Ishikawa (cell line): ENCODE measurements around the gene FDX1.
A peak's percentile ranks its signal among the peaks of the same experiment; 100 is the strongest.

ENCODE experiments used
- CEBPB ChIP-seq: IDR thresholded peaks from 2 replicates; pipeline ENCODE4 v1.6.1; 2012
- CREB1 ChIP-seq: IDR thresholded peaks from 2 replicates; pipeline ENCODE4 v1.6.1; 2012; ENCODE audit warnings: low read depth
- EGR1 ChIP-seq: IDR thresholded peaks from 2 replicates; pipeline ENCODE4 v1.6.1; 2012
- EP300 ChIP-seq: IDR thresholded peaks from 2 replicates; pipeline ENCODE4 v1.6.1; 2012; ENCODE audit warnings: borderline replicate concordance
- FOXM1 ChIP-seq: IDR thresholded peaks from 2 replicates; pipeline ENCODE4 v1.6.1; 2012; ENCODE audit warnings: low read depth, borderline replicate concordance
- NFIC ChIP-seq: IDR thresholded peaks from 2 replicates; pipeline ENCODE4 v1.6.1; 2012
- RAD21 ChIP-seq: IDR thresholded peaks from 2 replicates; pipeline ENCODE4 v1.6.1; 2012; ENCODE audit warnings: low read depth
- TAF1 ChIP-seq: IDR thresholded peaks from 2 replicates; pipeline ENCODE4 v1.6.1; 2012; ENCODE audit warnings: low read depth, mild to moderate bottlenecking
- TCF12 ChIP-seq: IDR thresholded peaks from 2 replicates; pipeline ENCODE4 v1.6.1; 2012; ENCODE audit warnings: low read depth
- TEAD4 ChIP-seq: IDR thresholded peaks from 2 replicates; pipeline ENCODE4 v1.6.1; 2012
- YY1 ChIP-seq: IDR thresholded peaks from 2 replicates; pipeline ENCODE4 v1.6.1; 2012; ENCODE audit warnings: low read depth
- ZBTB7A ChIP-seq: IDR thresholded peaks from 2 replicates; pipeline ENCODE4 v1.6.1; 2012; ENCODE audit warnings: low read depth
- TF ChIP-seq, protein P1 (sequence below): IDR thresholded peaks from 2 replicates; pipeline ENCODE4 v1.6.1; 2012
- TF ChIP-seq, protein P2 (sequence below): IDR thresholded peaks from 2 replicates; pipeline ENCODE4 v1.6.1; 2012
- TF ChIP-seq, protein P3 (sequence below): IDR thresholded peaks from 2 replicates; pipeline ENCODE4 v1.6.1; 2012; ENCODE audit warnings: low read depth, mild to moderate bottlenecking

FDX1 gene

DNA sequence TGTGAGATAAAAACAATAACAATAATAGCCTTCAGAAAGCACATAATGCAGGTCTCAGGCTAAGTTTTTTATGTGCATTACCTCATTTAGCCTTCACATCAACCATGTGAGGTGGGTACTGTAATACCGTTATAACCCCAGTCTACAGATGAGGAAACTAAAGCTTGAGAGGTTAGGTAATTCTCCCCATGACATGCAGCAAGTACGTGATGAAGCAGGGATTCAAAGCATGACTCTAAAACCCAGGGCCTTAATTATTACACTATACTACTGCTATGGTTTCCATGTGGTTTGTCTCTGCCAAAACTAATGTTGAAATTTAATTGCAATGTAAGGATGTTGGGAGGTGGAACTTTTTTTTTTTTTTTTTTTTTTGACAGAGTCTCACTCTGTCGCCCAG lies 37.7 kb upstream of the FDX1 start:
- TF ChIP-seq CREB1 (no peak), TEAD4 (no peak), TAF1 (no peak)

DNA sequence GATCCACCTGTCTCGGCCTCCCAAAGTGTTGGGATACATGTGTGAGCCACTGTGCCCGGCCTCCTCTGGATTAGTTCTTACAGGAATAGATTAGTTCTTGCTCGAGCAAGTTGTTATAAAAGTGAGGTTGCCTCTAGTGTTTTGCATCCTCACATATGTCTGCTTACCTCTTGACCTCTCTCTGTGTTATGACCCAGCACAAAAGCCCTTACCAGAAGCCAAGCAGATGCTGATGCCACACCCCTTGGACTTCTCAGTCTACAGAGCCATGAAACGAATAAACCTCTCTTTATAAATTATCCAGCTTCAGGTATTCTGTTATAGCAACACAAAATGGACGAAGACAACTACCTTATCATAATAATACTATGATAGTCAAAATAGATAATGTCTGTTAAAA lies 22.4 kb upstream of the FDX1 start:
- TF ChIP-seq TEAD4 (no peak), FOXM1 (no peak), EP300 (no peak), RAD21 (no peak), YY1 (no peak), CREB1 (no peak)
- TF ChIP-seq, protein P1, sequence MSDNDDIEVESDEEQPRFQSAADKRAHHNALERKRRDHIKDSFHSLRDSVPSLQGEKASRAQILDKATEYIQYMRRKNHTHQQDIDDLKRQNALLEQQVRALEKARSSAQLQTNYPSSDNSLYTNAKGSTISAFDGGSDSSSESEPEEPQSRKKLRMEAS, result no peak

DNA sequence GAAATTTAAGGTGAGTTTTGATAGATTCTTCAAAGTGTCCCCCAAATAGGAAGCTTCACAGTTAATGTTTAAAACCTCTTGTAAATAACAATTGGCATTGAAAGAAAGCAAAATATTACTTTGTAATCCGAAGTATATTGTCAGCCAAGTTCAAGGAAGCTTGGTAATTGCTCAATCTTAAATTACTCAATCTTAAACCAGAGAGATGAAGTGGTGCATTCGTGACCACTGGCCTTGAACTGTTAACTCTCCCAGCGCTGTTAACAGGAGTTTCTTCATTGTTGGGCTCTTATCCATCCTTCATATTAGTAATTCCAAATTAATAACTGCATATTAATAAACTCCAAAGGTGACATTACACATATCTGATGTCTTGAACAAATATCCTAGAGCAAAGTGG lies 20.6 kb upstream of the FDX1 start:
- no peak for TF ChIP-seq RAD21
- no peak for TF ChIP-seq TEAD4
- no peak for TF ChIP-seq YY1
- TF ChIP-seq ZBTB7A, result no peak
- peak; percentile 58; the same call in 1 of the 2 replicates for TF ChIP-seq CEBPB
- TF ChIP-seq, protein P2, sequence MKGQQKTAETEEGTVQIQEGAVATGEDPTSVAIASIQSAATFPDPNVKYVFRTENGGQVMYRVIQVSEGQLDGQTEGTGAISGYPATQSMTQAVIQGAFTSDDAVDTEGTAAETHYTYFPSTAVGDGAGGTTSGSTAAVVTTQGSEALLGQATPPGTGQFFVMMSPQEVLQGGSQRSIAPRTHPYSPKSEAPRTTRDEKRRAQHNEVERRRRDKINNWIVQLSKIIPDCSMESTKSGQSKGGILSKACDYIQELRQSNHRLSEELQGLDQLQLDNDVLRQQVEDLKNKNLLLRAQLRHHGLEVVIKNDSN, result no peak
- TF ChIP-seq CREB1, result no peak

DNA sequence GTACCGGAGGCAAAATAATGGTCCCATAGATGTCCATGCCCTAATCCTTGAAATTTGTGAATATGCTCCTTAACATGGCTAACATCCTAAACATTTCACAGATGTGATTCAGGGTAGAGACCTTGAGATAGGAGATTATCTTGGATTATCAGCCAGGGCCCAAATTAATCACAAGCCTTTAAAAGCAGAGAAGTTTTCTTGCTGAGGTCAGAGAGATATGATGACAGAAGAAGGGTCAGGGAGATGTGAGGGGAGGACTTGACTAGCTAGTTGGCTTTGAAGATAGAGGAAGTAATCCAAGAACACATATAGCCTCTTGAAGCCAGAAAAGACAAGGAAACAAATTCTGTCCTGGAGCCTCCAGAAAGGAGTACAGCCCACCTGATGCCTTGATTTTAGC lies 19.1 kb upstream of the FDX1 start:
- TF ChIP-seq ZBTB7A (no peak), TAF1 (no peak), CREB1 (no peak), CEBPB (no peak), EP300 (no peak), EGR1 (no peak), RAD21 (no peak), TCF12 (no peak), NFIC (no peak), FOXM1 (no peak), YY1 (no peak)
- TF ChIP-seq, protein P1, result no peak
- TF ChIP-seq, protein P2, result no peak

DNA sequence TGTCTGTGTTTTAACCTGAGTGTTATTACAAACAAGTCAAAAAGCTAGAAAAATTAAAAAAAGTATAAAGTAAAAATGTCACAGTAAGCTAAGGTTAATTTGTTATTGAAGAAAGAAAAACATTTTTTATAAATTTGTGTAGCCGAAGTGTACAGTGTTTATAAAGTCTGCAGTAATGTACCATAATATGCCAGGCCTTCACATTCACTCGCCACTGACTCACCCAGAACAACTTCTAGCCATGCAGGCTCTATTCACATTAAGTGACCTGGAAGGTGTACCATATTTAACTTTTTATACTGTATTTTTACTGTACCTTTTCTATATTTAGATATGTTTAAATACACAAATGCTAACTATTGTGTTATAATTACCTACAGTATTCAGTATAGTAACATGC lies 14.7 kb upstream of the FDX1 start:
- TF ChIP-seq RAD21 (no peak), TEAD4 (no peak), CREB1 (no peak), EP300 (no peak), FOXM1 (no peak), EGR1 (no peak), NFIC (no peak), TAF1 (no peak)
- TF ChIP-seq, protein P2, result no peak
- TF ChIP-seq, protein P3, sequence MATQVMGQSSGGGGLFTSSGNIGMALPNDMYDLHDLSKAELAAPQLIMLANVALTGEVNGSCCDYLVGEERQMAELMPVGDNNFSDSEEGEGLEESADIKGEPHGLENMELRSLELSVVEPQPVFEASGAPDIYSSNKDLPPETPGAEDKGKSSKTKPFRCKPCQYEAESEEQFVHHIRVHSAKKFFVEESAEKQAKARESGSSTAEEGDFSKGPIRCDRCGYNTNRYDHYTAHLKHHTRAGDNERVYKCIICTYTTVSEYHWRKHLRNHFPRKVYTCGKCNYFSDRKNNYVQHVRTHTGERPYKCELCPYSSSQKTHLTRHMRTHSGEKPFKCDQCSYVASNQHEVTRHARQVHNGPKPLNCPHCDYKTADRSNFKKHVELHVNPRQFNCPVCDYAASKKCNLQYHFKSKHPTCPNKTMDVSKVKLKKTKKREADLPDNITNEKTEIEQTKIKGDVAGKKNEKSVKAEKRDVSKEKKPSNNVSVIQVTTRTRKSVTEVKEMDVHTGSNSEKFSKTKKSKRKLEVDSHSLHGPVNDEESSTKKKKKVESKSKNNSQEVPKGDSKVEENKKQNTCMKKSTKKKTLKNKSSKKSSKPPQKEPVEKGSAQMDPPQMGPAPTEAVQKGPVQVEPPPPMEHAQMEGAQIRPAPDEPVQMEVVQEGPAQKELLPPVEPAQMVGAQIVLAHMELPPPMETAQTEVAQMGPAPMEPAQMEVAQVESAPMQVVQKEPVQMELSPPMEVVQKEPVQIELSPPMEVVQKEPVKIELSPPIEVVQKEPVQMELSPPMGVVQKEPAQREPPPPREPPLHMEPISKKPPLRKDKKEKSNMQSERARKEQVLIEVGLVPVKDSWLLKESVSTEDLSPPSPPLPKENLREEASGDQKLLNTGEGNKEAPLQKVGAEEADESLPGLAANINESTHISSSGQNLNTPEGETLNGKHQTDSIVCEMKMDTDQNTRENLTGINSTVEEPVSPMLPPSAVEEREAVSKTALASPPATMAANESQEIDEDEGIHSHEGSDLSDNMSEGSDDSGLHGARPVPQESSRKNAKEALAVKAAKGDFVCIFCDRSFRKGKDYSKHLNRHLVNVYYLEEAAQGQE, result no peak
- TF ChIP-seq, protein P1, result no peak

DNA sequence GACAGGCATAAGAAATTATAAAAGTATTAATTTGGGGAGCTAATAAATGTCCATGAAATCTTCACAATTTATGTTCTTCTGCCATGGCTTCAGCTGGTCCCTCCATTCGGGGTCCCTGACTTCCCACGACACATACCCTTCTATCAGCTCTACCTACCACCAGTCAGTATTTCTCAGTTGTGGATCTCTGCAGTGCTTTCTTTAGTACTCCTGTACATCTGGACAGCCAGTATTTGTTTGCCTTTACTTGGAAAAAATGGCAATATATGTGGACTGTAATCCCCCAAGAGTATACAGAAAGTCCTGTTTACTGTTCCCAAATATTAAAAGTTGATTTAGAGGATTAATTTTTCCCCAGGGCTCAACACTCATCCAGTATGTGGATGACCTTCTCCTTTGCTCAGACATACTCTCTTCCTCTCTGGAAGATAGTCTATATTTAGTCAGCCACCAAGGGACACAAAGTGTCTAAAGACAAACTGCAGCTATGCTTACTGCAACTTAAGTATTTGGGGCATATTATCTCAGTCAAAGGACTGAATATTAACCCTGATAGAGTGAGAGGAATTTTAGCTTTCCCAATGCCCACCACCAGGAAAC lies 7.3 kb upstream of the FDX1 start:
- TF ChIP-seq, protein P3, result no peak
- TF ChIP-seq ZBTB7A (no peak), YY1 (no peak), TAF1 (no peak), CEBPB (no peak), TEAD4 (no peak), FOXM1 (no peak), CREB1 (no peak), EP300 (no peak), RAD21 (no peak), NFIC (no peak), TCF12 (no peak), EGR1 (no peak)
- TF ChIP-seq, protein P2, result no peak
- TF ChIP-seq, protein P1, result no peak
